Calu3 (cell line): ENCODE data around the gene IL19. TPM values are rescaled to one million over a fixed set of nuclear protein-coding genes. Genes with fewer than 3 reads are reported as not detected.

ENCODE experiments used
- BruUV-seq: library from RNA; stranded (reverse); fragments of 400-500 nt; replicated peaks from 2 replicates; lab custom pipeline; 2021; lab: Mats Ljungman, UMichigan
- CTCF ChIA-PET: fragments of 300-600 bp; sonication (Branson Sonifier 250); formaldehyde crosslinking; loops from one replicate; lab custom pipeline; 2022; ENCODE audit warnings: antibody characterized with exemption; lab: Charles Lee
- DNase-seq: peaks from one replicate; pipeline ENCODE4 v3.0.0; 2022
- H3K27ac Mint-ChIP-seq: one replicate; pipeline ENCODE4 v1.8.0; 2022; ENCODE audit warnings: mixed read lengths; ENCODE audit not compliant: unreplicated experiment
- H3K27me3 Mint-ChIP-seq: one replicate; pipeline ENCODE4 v1.8.0; 2022; ENCODE audit warnings: mixed read lengths; ENCODE audit not compliant: unreplicated experiment
- H3K36me3 Mint-ChIP-seq: one replicate; pipeline ENCODE4 v1.8.0; 2022; ENCODE audit warnings: mild to moderate bottlenecking, moderate library complexity, mixed read lengths; ENCODE audit not compliant: insufficient read depth, unreplicated experiment
- H3K4me1 Mint-ChIP-seq: one replicate; pipeline ENCODE4 v1.8.0; 2022; ENCODE audit warnings: mild to moderate bottlenecking, low read depth, mixed read lengths; ENCODE audit not compliant: unreplicated experiment
- H3K4me3 Mint-ChIP-seq: one replicate; pipeline ENCODE4 v1.8.0; 2022; ENCODE audit warnings: mild to moderate bottlenecking, low read depth, moderate library complexity, mixed read lengths; ENCODE audit not compliant: unreplicated experiment
- H3K9me3 Mint-ChIP-seq: one replicate; pipeline ENCODE4 v1.8.0; 2022; ENCODE audit warnings: low read depth, mixed read lengths; ENCODE audit not compliant: unreplicated experiment
- CTCF ChIP-seq: fragments of 200-600 bp; IDR thresholded peaks from one replicate; pipeline ENCODE4 v1.8.0; 2022; ENCODE audit warnings: antibody characterized with exemption; ENCODE audit not compliant: unreplicated experiment
- intact Hi-C: fragments of 100-400 bp; cut with micrococcal nuclease; formaldehyde crosslinking; loops from one replicate; pipeline ENCODE4 v1.10.0; 2022; ENCODE audit not compliant: unreplicated experiment
- total RNA-seq: library from RNA; stranded (reverse); gene quantifications from 2 replicates; pipeline ENCODE4 v1.2.3, GENCODE V29; 2022

IL19 gene
- total RNA-seq, 1 experiment from 2014 or later, result not detected

DNA sequence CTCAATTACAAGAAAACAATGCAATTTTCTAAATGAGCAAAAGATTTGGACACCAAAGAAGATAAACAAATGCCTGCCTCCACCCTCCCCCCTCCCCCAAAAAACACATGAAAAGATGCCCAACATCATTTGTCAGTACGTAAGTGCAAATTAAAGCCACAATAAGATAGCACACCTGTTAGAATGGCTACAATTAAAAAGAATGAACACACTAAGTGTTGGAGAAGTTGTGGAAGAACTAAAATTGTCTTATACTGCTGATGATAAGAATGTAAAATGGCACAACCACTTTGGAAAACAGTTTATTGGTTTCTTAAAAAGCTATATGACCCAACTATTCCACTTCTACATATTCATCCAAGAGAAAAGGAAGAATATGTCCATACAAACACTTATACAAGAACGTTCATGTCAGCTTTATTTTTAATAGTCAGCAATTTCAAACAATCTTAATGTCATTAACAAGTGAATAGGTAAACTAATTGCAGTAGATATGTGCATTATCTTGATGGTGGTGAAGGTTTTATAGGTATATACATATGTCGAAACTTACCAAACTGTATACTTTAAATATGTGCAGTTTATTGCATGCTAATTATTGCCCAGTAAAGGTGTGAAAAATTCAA, 105.3 kb downstream of the IL19 start:
- no TSS peak for BruUV-seq
- TF ChIP-seq CTCF, result no peak
- H3K27ac Mint-ChIP-seq, result no peak overlapping the region
- H3K4me3 Mint-ChIP-seq, result no peak overlapping the region
- H3K4me1 Mint-ChIP-seq, result no peaks in the 10 kb centered on the region
- H3K27me3 Mint-ChIP-seq, result peaks cover 30% of the 10 kb centered on the region
- intact Hi-C loops, result no loop called here
- CTCF ChIA-PET, result no interaction called here
- DNase-seq, result no peak
- peaks cover 11% of the 10 kb centered on the region for H3K9me3 Mint-ChIP-seq
- no peaks in the 10 kb centered on the region for H3K36me3 Mint-ChIP-seq

GRCh38 chr1:206878456-206878855, 107.9 kb downstream of the IL19 start:
- no peak for TF ChIP-seq CTCF
- no peak for DNase-seq
- CTCF ChIA-PET, result no interaction called here
- Mint-ChIP-seq H3K36me3 (no peaks in the 10 kb centered on the region), H3K27ac (no peak overlapping the region), H3K4me1 (no peaks in the 10 kb centered on the region), H3K27me3 (peaks cover 36% of the 10 kb centered on the region), H3K4me3 (no peak overlapping the region), H3K9me3 (peaks cover 13% of the 10 kb centered on the region)
- intact Hi-C loops, result no loop called here
- BruUV-seq, result no TSS peak

DNA sequence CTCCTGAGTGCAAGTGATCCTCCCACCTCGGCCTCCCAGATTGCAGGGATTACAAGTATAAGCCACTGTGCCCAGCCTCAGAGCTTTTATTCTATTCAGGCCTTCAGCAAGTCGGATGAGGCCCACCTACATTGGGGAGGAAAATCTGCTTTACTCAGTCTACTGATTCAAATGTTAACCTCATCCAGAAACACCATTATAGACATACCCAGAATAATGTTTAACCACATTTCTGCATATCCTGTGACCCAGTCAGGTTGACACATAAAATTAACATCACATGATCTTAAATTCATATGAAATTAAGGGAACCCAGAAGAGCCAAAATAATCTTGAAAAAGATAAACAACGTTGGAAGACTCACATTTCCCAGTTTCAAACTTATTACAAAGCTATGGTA, 109.7 kb downstream of the IL19 start:
- CTCF ChIA-PET, result no interaction called here
- no peaks in the 10 kb centered on the region for H3K4me1 Mint-ChIP-seq
- DNase-seq, result no peak
- peaks cover 13% of the 10 kb centered on the region for H3K9me3 Mint-ChIP-seq
- H3K27me3 Mint-ChIP-seq, result peaks cover 49% of the 10 kb centered on the region
- H3K27ac Mint-ChIP-seq, result no peak overlapping the region
- H3K36me3 Mint-ChIP-seq, result no peaks in the 10 kb centered on the region
- H3K4me3 Mint-ChIP-seq, result no peak overlapping the region
- no peak for TF ChIP-seq CTCF
- no TSS peak for BruUV-seq
- intact Hi-C loops, result no loop called here

- Mint-ChIP-seq H3K9me3 (peaks cover 7% of the 10 kb centered on the region), H3K36me3 (no peaks in the 10 kb centered on the region), H3K4me1 (no peaks in the 10 kb centered on the region), H3K27ac (no peak overlapping the region), H3K4me3 (no peak overlapping the region), H3K27me3 (peaks cover 53% of the 10 kb centered on the region)
- DNase-seq, result no peak
- TF ChIP-seq CTCF, result peak; percentile 14
- intact Hi-C loops, result no loop called here
- CTCF ChIA-PET, result no interaction called here
- BruUV-seq, result no TSS peak
Observed at GRCh38 chr1:206882555-206882954, 112.0 kb downstream of the IL19 start.
